Mesothelial cell of epicardium (in vitro differentiated cells): ENCODE results near the gene PRR13. TPM values are rescaled to one million over a fixed set of nuclear protein-coding genes. Genes with fewer than 3 reads are reported as not detected.

Source experiments
- DNase-seq, 2 experiments: peaks; one replicate each; pipeline ENCODE4 v3.0.0; 2021; ENCODE audit warnings: low spot score in 2 of 2; ENCODE audit not compliant: unreplicated experiment in 2 of 2
- H3K27ac Mint-ChIP-seq: 2 replicates; pipeline ENCODE4 v1.8.0; 2021; ENCODE audit warnings: mixed read lengths
- H3K27me3 Mint-ChIP-seq: 2 replicates; pipeline ENCODE4 v1.8.0; 2021; ENCODE audit warnings: low read depth, mixed read lengths
- H3K36me3 Mint-ChIP-seq: 2 replicates; pipeline ENCODE4 v1.8.0; 2021; ENCODE audit warnings: mixed read lengths
- H3K4me1 Mint-ChIP-seq: 2 replicates; pipeline ENCODE4 v1.8.0; 2021; ENCODE audit warnings: mixed read lengths
- H3K4me3 Mint-ChIP-seq: 2 replicates; pipeline ENCODE4 v1.8.0; 2021; ENCODE audit warnings: mild to moderate bottlenecking, moderate library complexity, mixed read lengths
- H3K9me3 Mint-ChIP-seq: 2 replicates; pipeline ENCODE4 v1.8.0; 2021; ENCODE audit warnings: mixed read lengths
- CTCF ChIP-seq: fragments of 200-600 bp; sonication (generic); IDR thresholded peaks from one replicate; pipeline ENCODE4 v1.5.0; 2021; ENCODE audit warnings: antibody characterized with exemption; ENCODE audit not compliant: unreplicated experiment
- total RNA-seq: library from RNA; stranded (reverse); gene quantifications from 3 replicates; pipeline ENCODE4 v1.2.1, GENCODE V29; 2021

The PRR13 gene
- total RNA-seq, 1 donor from 2014 or later: 76.2 TPM

- Mint-ChIP-seq H3K4me3 (no peak overlapping the region), H3K27me3 (no peaks in the 10 kb centered on the region), H3K36me3 (peaks cover 12% of the 10 kb centered on the region), H3K27ac (peak overlapping the region; percentile 2), H3K4me1 (peaks cover 3% of the 10 kb centered on the region), H3K9me3 (no peaks in the 10 kb centered on the region)
- no peak for TF ChIP-seq CTCF
- no peak for DNase-seq
Measured at GRCh38 chr12:53483979-53484377, 42.4 kb downstream of the PRR13 start.

- Mint-ChIP-seq H3K4me1 (peaks cover 3% of the 10 kb centered on the region), H3K27me3 (no peaks in the 10 kb centered on the region), H3K27ac (peak overlapping the region; percentile 61), H3K4me3 (no peak overlapping the region), H3K36me3 (peaks cover 9% of the 10 kb centered on the region), H3K9me3 (no peaks in the 10 kb centered on the region)
- TF ChIP-seq CTCF: no peak
- no peak for DNase-seq
Measured at GRCh38 chr12:53484686-53485575, 43.4 kb downstream of the PRR13 start.

DNA sequence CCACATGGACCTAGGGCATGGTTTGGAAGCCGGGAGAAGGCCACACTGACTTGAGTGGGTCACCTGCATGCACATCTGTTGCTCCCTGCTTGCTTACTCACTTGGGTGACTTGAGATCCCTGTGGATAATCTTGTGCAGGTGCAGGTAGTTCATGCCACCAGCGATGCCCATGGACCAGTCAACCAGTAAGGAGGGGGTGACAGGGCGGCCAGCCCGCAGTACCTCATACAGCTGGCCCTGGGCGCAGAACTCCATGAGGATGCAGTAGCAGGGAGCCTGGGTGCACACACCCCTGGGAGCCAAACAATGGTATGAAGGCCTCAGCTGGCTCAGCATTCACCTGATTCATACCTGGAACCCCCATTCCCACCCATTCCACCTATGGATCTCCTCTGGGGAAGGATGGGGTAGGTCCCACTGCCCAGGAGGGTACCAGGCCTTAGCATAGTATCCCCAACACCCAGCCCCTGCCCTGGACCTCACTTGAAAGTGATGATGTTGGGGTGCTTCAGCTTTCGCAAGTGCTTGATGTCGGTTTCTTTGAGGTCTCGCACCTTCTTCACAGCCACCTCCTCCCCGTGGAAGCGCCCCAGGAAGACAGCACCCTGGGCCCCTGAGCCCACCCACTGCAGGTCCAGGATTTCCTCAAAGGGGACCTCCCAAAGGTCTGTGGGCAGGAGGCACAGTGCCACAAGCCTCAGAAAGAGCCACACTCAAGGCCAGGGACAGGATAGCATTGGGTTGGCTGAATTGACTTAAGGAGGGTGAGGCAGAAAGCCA lies 44.6 kb downstream of the PRR13 start:
- no peak for TF ChIP-seq CTCF
- Mint-ChIP-seq H3K9me3 (no peaks in the 10 kb centered on the region), H3K27ac (peak overlapping the region; percentile 25), H3K4me3 (no peak overlapping the region), H3K36me3 (peaks cover 9% of the 10 kb centered on the region), H3K4me1 (peaks cover 3% of the 10 kb centered on the region), H3K27me3 (no peaks in the 10 kb centered on the region)
- DNase-seq: no peak

GRCh38 chr12:53486736-53487487 lies 45.4 kb downstream of the PRR13 start:
- DNase-seq: no peak
- TF ChIP-seq CTCF: no peak
- H3K27ac Mint-ChIP-seq: peak overlapping the region; percentile 25

DNA sequence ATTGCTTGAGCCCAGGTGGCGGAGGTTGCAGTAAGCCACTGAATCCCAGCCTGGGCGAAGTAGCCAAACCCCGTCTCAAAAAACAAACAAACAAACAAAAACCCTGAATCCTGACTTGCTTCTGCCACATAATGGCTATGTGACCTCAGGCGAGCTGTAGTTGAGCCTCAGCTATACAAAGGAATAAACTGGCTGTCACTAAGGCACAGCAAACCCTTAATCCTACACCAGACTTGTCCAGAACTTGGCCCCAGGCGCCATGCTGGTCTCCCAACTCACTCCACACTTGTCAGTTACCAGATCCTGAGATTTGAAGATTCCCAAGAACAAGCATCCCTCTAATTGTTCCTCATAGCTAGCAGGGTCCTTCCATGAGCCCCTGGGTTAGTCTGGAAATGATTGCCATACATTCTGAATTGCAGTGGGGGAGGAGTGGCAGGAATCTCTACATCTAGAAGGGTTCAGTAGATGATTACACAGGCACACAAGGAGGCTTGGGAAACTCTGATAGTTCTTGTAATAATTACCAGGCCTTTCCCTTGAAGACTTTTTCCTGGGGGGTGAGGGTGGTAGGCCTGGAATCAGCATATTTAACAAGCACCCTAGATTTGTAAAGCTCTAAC lies 47.8 kb downstream of the PRR13 start:
- Mint-ChIP-seq H3K27ac (peak overlapping the region; percentile 19), H3K4me1 (peaks cover 19% of the 10 kb centered on the region), H3K36me3 (peaks cover 7% of the 10 kb centered on the region), H3K27me3 (no peaks in the 10 kb centered on the region), H3K9me3 (no peaks in the 10 kb centered on the region), H3K4me3 (no peak overlapping the region)
- no peak for TF ChIP-seq CTCF
- no peak for DNase-seq

More at GRCh38 chr12:53486736-53487487, 45.4 kb downstream of the PRR13 start:
- Mint-ChIP-seq H3K9me3 (no peaks in the 10 kb centered on the region), H3K4me3 (no peak overlapping the region), H3K4me1 (peaks cover 3% of the 10 kb centered on the region), H3K27me3 (no peaks in the 10 kb centered on the region), H3K36me3 (peaks cover 9% of the 10 kb centered on the region)
